Coronary artery (tissue), 2 donors: ENCODE results near the gene TSPAN1.

ENCODE experiments used
- DNase-seq: peaks from one replicate; pipeline ENCODE4 v3.0.0-alpha.2; 2017; ENCODE audit warnings: low spot score
- H3K27ac ChIP-seq, 2 donors: fragments of 200-600 bp; sonication (generic); one replicate each; pipeline ENCODE4 v1.5.1; 2016 to 2019
- H3K4me3 ChIP-seq: fragments of 200-600 bp; sonication (generic); 2 replicates; pipeline ENCODE4 v1.5.1; 2016; ENCODE audit warnings: mild to moderate bottlenecking, moderate library complexity
- CTCF ChIP-seq: fragments of 200-600 bp; sonication (generic); IDR thresholded peaks from one replicate; pipeline ENCODE4 v1.5.1; 2019; ENCODE audit warnings: antibody characterized with exemption

The TSPAN1 gene

GRCh38 chr1:46194641-46195193 lies 19.8 kb downstream of the TSPAN1 start:
- TF ChIP-seq CTCF = no peak
- no peak for DNase-seq
- Histone ChIP-seq H3K4me3 (no peak overlapping the region), H3K27ac (no peak overlapping the region)

- no peak for DNase-seq
- no peak overlapping the region for H3K27ac ChIP-seq
- TF ChIP-seq CTCF = no peak
- peak overlapping the region; percentile 89 for H3K4me3 ChIP-seq
Observed at GRCh38 chr1:46196609-46197008, 21.7 kb downstream of the TSPAN1 start.

- H3K4me3 ChIP-seq = peak overlapping the region; percentile 89
- TF ChIP-seq CTCF = no peak
- DNase-seq = no peak
- H3K27ac ChIP-seq = peak overlapping the region; percentile 65 to 87
Observed at GRCh38 chr1:46197560-46197963, 22.7 kb downstream of the TSPAN1 start.

- Histone ChIP-seq H3K27ac (peak within 1 kb of the TSS; percentile 65 to 87), H3K4me3 (peak within 1 kb of the TSS; percentile 89)
- no peak for TF ChIP-seq CTCF
- DNase-seq = no peak
Observed at GRCh38 chr1:46197964-46198811, 23.3 kb downstream of the TSPAN1 start, which contains the start of gene POMGNT1. POMGNT1 (minus strand) TSS chr1:46198434; CDS start chr1:46197821, 613 bp downstream.

GRCh38 chr1:46199233-46199749 lies 24.4 kb downstream of the TSPAN1 start:
- no peak for DNase-seq
- TF ChIP-seq CTCF = no peak
- Histone ChIP-seq H3K27ac (no peak overlapping the region), H3K4me3 (peak overlapping the region; percentile 89)

GRCh38 chr1:46203738-46204405 lies 29.0 kb downstream of the TSPAN1 start:
- peak overlapping the region; percentile 93 for H3K4me3 ChIP-seq
- no peak for TF ChIP-seq CTCF
- H3K27ac ChIP-seq = peak overlapping the region; percentile 87 to 94
- DNase-seq = no peak
